Smooth muscle cell (in vitro differentiated cells): ENCODE measurements around the gene CSAD. TPM values are rescaled to one million over a fixed set of nuclear protein-coding genes. Genes with fewer than 3 reads are reported as not detected.

Source experiments
- DNase-seq: peaks from one replicate; lab custom pipeline; 2025; ENCODE audit not compliant: unreplicated experiment; lab: John Stamatoyannopoulos, UW
- H2AFZ ChIP-seq: fragments of 200-600 bp; sonication (generic); 2 replicates; pipeline ENCODE4 v1.6.0; 2016; ENCODE audit warnings: antibody characterized with exemption, low read depth, mild to moderate bottlenecking
- H3F3A ChIP-seq: fragments of 200-600 bp; sonication (generic); 2 replicates; pipeline ENCODE4 v1.6.0; 2017; ENCODE audit warnings: antibody characterized with exemption, low read depth
- H3K27ac ChIP-seq: fragments of 200-600 bp; sonication (generic); 2 replicates; pipeline ENCODE4 v1.5.1; 2016; ENCODE audit warnings: low read depth, mild to moderate bottlenecking
- H3K27me3 ChIP-seq: fragments of 200-600 bp; sonication (generic); 2 replicates; pipeline ENCODE4 v1.6.1; 2016; ENCODE audit warnings: low read depth, mild to moderate bottlenecking
- H3K36me3 ChIP-seq: fragments of 200-600 bp; sonication (generic); 2 replicates; pipeline ENCODE4 v1.5.1; 2016; ENCODE audit warnings: low read depth
- H3K4me1 ChIP-seq: fragments of 200-600 bp; sonication (generic); 2 replicates; pipeline ENCODE4 v1.5.1; 2016; ENCODE audit warnings: low read depth
- H3K4me2 ChIP-seq: fragments of 200-600 bp; sonication (generic); 2 replicates; pipeline ENCODE4 v1.6.0; 2016; ENCODE audit warnings: mild to moderate bottlenecking
- H3K4me3 ChIP-seq: fragments of 200-600 bp; sonication (generic); 2 replicates; pipeline ENCODE4 v1.5.1; 2016; ENCODE audit warnings: mild to moderate bottlenecking
- H3K79me2 ChIP-seq: fragments of 200-600 bp; sonication (generic); 2 replicates; pipeline ENCODE4 v1.6.0; 2016; ENCODE audit warnings: low read depth, mild to moderate bottlenecking
- H3K9ac ChIP-seq: fragments of 200-600 bp; sonication (generic); 2 replicates; pipeline ENCODE4 v1.6.0; 2016; ENCODE audit warnings: low read depth
- H3K9me3 ChIP-seq: fragments of 200-600 bp; sonication (generic); replicated peaks from 2 replicates; pipeline ENCODE4 v1.5.1; 2016; ENCODE audit warnings: low read depth
- H4K20me1 ChIP-seq: fragments of 200-600 bp; sonication (generic); 2 replicates; pipeline ENCODE4 v1.6.0; 2016; ENCODE audit warnings: low read depth
- CTCF ChIP-seq: fragments of 200-600 bp; sonication (generic); IDR thresholded peaks from 2 replicates; pipeline ENCODE4 v1.5.1; 2017; ENCODE audit warnings: borderline replicate concordance, mild to moderate bottlenecking, antibody characterized with exemption; ENCODE audit not compliant: insufficient read depth, poor library complexity, severe bottlenecking
- WGBS: methylation state at CpG from one replicate; pipeline ENCODE4 v1.1.7; 2016; ENCODE audit warnings: low lambda C conversion rate; 5-methylcytosine and 5-hydroxymethylcytosine counted together
- polyA plus RNA-seq: library from polyadenylated mRNA; unstranded; fragments of >200 nt; fragmentation: Nextera tagmentation; extraction: Ambion mirVana; gene quantifications from 2 replicates; pipeline ENCODE4 v1.2.1, GENCODE V29; 2016
- total RNA-seq: library from RNA; depleted of rRNA; stranded (reverse); fragments of >200 nt; gene quantifications from 2 replicates; pipeline ENCODE4 v1.2.3, GENCODE V29; 2014

Gene CSAD
- total and polyA plus RNA-seq, 2 experiments from 2014 or later = 4.8 to 10.6 TPM

GRCh38 chr12:53128780-53129569 lies 51.8 kb downstream of the CSAD start:
- H3K4me1 ChIP-seq = no peaks in the 10 kb centered on the region
- H2AFZ ChIP-seq = no peak overlapping the region
- no peak overlapping the region for H3K4me3 ChIP-seq
- no peak overlapping the region for H3K4me2 ChIP-seq
- no peak overlapping the region for H3K27ac ChIP-seq
- H3K9ac ChIP-seq = no peak overlapping the region
- H3K36me3 ChIP-seq = no peaks in the 10 kb centered on the region
- 82% methylated on average over 10 of the region's 10 CpGs for WGBS
- no peaks in the 10 kb centered on the region for H3K79me2 ChIP-seq
- no peaks in the 10 kb centered on the region for H3K9me3 ChIP-seq
- no peak for TF ChIP-seq CTCF
- H3F3A ChIP-seq = no peaks in the 10 kb centered on the region
- H4K20me1 ChIP-seq = no peaks in the 10 kb centered on the region
- H3K27me3 ChIP-seq = peaks cover 4% of the 10 kb centered on the region
- DNase-seq = no peak

GRCh38 chr12:53127169-53127568 lies 53.6 kb downstream of the CSAD start:
- Histone ChIP-seq H3K9ac (no peak overlapping the region), H3K9me3 (no peaks in the 10 kb centered on the region), H3K27ac (no peak overlapping the region), H4K20me1 (no peaks in the 10 kb centered on the region), H3K27me3 (peaks cover 4% of the 10 kb centered on the region), H3K79me2 (no peaks in the 10 kb centered on the region), H2AFZ (no peak overlapping the region), H3K36me3 (no peaks in the 10 kb centered on the region), H3K4me3 (no peak overlapping the region), H3K4me1 (no peaks in the 10 kb centered on the region), H3F3A (no peaks in the 10 kb centered on the region), H3K4me2 (no peak overlapping the region)
- no peak for DNase-seq
- no peak for TF ChIP-seq CTCF
- 76% methylated on average over 1 of the region's 1 CpG for WGBS

GRCh38 chr12:53124352-53124723 lies 56.4 kb downstream of the CSAD start:
- Histone ChIP-seq H3K36me3 (no peaks in the 10 kb centered on the region), H3K4me2 (no peak overlapping the region), H3K4me1 (no peaks in the 10 kb centered on the region), H3K9ac (no peak overlapping the region), H3F3A (no peaks in the 10 kb centered on the region), H3K27me3 (peaks cover 4% of the 10 kb centered on the region), H3K4me3 (no peak overlapping the region), H4K20me1 (no peaks in the 10 kb centered on the region), H2AFZ (no peak overlapping the region), H3K9me3 (no peaks in the 10 kb centered on the region), H3K79me2 (no peaks in the 10 kb centered on the region), H3K27ac (no peak overlapping the region)
- DNase-seq = no peak
- no peak for TF ChIP-seq CTCF
